Measurements from ENCODE around the gene TMCO1. TPM values are rescaled to one million over a fixed set of nuclear protein-coding genes. Genes with fewer than 3 reads are reported as not detected.
"Not testable (repeated sequence)": the region's sequence is repeated elsewhere in the genome, so short reads cannot be mapped to it uniquely, and the experiment has no call there.

The TMCO1 gene
- total RNA-seq, 1 donor from 2014 or later: 51.9 TPM

GRCh38 chr1:165799387-165799786 is 30.7 kb upstream of the TMCO1 start:
- no peak for DNase-seq
- Histone ChIP-seq H3K27me3 (ENCODE audit: low read depth) (peaks cover 12% of the 10 kb centered on the region), H3K4me3 (no peak overlapping the region), H3K4me1 (no peaks in the 10 kb centered on the region), H3K9me3 (replicated peaks) (peaks cover 17% of the 10 kb centered on the region), H3K36me3 (no peaks in the 10 kb centered on the region), H3K27ac (replicated peaks) (no peak overlapping the region)
- intact Hi-C loops (cut with micrococcal nuclease): no loop called here
- no peak for TF ChIP-seq CTCF (IDR thresholded peaks at IDR 0.05; ENCODE audit: borderline replicate concordance)

GRCh38 chr1:165795894-165796293 is 27.2 kb upstream of the TMCO1 start:
- TF ChIP-seq CTCF (IDR thresholded peaks at IDR 0.05; ENCODE audit: borderline replicate concordance): no peak
- H3K4me1 ChIP-seq: no peaks in the 10 kb centered on the region
- no peak for DNase-seq
- H3K4me3 ChIP-seq: no peak overlapping the region
- intact Hi-C loops (cut with micrococcal nuclease): no loop called here
- no peak overlapping the region for H3K27ac ChIP-seq (replicated peaks)
- no peaks in the 10 kb centered on the region for H3K36me3 ChIP-seq
- H3K9me3 ChIP-seq (replicated peaks): peaks cover 16% of the 10 kb centered on the region
- H3K27me3 ChIP-seq (ENCODE audit: low read depth): peaks cover 17% of the 10 kb centered on the region

- peaks cover 11% of the 10 kb centered on the region for H3K27me3 ChIP-seq (ENCODE audit: low read depth)
- intact Hi-C loops (cut with micrococcal nuclease): no loop called here
- DNase-seq: no peak
- no peaks in the 10 kb centered on the region for H3K4me1 ChIP-seq
- no peak for TF ChIP-seq CTCF (IDR thresholded peaks at IDR 0.05; ENCODE audit: borderline replicate concordance)
- no peaks in the 10 kb centered on the region for H3K36me3 ChIP-seq
- no peak overlapping the region for H3K27ac ChIP-seq (replicated peaks)
- peaks cover 3% of the 10 kb centered on the region for H3K9me3 ChIP-seq (replicated peaks)
- H3K4me3 ChIP-seq: no peak overlapping the region
Measured at GRCh38 chr1:165793951-165794350, 25.3 kb upstream of the TMCO1 start.

- H3K27ac ChIP-seq (replicated peaks): no peak overlapping the region
- no peaks in the 10 kb centered on the region for H3K9me3 ChIP-seq (replicated peaks)
- H3K36me3 ChIP-seq: no peaks in the 10 kb centered on the region
- peaks cover 1% of the 10 kb centered on the region for H3K27me3 ChIP-seq (ENCODE audit: low read depth)
- intact Hi-C loops (cut with micrococcal nuclease): no loop called here
- TF ChIP-seq CTCF (IDR thresholded peaks at IDR 0.05; ENCODE audit: borderline replicate concordance): no peak
- DNase-seq: no peak
- H3K4me3 ChIP-seq: no peak overlapping the region
- H3K4me1 ChIP-seq: no peaks in the 10 kb centered on the region
Measured at GRCh38 chr1:165787741-165788140, 19.1 kb upstream of the TMCO1 start.

GRCh38 chr1:165783519-165783918 is 14.9 kb upstream of the TMCO1 start:
- H3K36me3 ChIP-seq; H3K27me3 ChIP-seq (ENCODE audit: low read depth); DNase-seq; H3K4me1 ChIP-seq; H3K9me3 ChIP-seq (replicated peaks); intact Hi-C loops (cut with micrococcal nuclease); H3K4me3 ChIP-seq; H3K27ac ChIP-seq (replicated peaks): not testable (repeated sequence)

GRCh38 chr1:165778197-165778596 is 9.5 kb upstream of the TMCO1 start:
- H3K27me3 ChIP-seq (ENCODE audit: low read depth); H3K36me3 ChIP-seq; DNase-seq; H3K4me1 ChIP-seq; H3K4me3 ChIP-seq; H3K27ac ChIP-seq (replicated peaks); intact Hi-C loops (cut with micrococcal nuclease); H3K9me3 ChIP-seq (replicated peaks): not testable (repeated sequence)

Measured in left ventricle myocardium inferior (tissue), 1 donor.